Measurements from ENCODE around the gene PHF20.

DNA sequence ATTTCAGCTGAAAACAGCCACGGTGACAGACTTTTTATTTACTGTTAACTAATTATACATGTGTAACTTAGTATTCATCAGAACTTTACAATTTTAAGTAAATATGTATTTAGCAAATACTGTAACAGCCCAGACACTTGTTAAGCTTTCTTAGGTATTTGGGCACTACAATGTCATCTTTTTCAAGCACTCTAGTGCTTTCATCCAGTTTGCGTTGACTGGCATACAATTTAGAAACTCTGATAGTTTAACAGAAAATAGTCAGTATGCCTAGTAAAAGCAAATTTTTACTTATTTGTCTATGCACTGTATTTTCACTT, 40.4 kb upstream of the PHF20 start:
- TF ChIP-seq, protein P1, sequence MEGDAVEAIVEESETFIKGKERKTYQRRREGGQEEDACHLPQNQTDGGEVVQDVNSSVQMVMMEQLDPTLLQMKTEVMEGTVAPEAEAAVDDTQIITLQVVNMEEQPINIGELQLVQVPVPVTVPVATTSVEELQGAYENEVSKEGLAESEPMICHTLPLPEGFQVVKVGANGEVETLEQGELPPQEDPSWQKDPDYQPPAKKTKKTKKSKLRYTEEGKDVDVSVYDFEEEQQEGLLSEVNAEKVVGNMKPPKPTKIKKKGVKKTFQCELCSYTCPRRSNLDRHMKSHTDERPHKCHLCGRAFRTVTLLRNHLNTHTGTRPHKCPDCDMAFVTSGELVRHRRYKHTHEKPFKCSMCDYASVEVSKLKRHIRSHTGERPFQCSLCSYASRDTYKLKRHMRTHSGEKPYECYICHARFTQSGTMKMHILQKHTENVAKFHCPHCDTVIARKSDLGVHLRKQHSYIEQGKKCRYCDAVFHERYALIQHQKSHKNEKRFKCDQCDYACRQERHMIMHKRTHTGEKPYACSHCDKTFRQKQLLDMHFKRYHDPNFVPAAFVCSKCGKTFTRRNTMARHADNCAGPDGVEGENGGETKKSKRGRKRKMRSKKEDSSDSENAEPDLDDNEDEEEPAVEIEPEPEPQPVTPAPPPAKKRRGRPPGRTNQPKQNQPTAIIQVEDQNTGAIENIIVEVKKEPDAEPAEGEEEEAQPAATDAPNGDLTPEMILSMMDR (IDR thresholded peaks at IDR 0.05) = no peak
- no peak for TF ChIP-seq POLR2A (IDR thresholded peaks at IDR 0.05)
